Muscle of arm (tissue), 12 donors: ENCODE measurements around the gene BABAM2. TPM values are rescaled to one million over a fixed set of nuclear protein-coding genes. Genes with fewer than 3 reads are reported as not detected.
"Not testable (repeated sequence)": the region's sequence is repeated elsewhere in the genome, so short reads cannot be mapped to it uniquely, and the experiment has no call there.

Experiments
- DNase-seq: peaks from one replicate; pipeline ENCODE4 v3.0.0-alpha.2; 2013
- polyA plus RNA-seq, 12 donors: library from polyadenylated mRNA; unstranded; fragments of 120-200 nt; gene quantifications; one replicate each; pipeline ENCODE4 v1.2.1, GENCODE V29; 2013; ENCODE audit not compliant: insufficient read length in 12 of 12

The BABAM2 gene
- polyA plus RNA-seq, 12 donors, result 23.2 to 30.5 (median 24.7) TPM; not detected in 1

GRCh38 chr2:28025123-28025522 lies 134.6 kb downstream of the BABAM2 start:
- no peak for DNase-seq

GRCh38 chr2:28026230-28026629 lies 135.7 kb downstream of the BABAM2 start:
- DNase-seq, result not testable (repeated sequence)

GRCh38 chr2:28028025-28028424 lies 137.5 kb downstream of the BABAM2 start:
- DNase-seq, result no peak

- DNase-seq, result no peak
Measured at GRCh38 chr2:28030600-28030999, 140.1 kb downstream of the BABAM2 start.

- no peak for DNase-seq
Measured at GRCh38 chr2:28032816-28033215, 142.3 kb downstream of the BABAM2 start.

GRCh38 chr2:28034696-28035095 lies 144.2 kb downstream of the BABAM2 start:
- no peak for DNase-seq

GRCh38 chr2:28035163-28035690 lies 144.7 kb downstream of the BABAM2 start:
- no peak for DNase-seq

- no peak for DNase-seq
Measured at GRCh38 chr2:28035816-28036215, 145.3 kb downstream of the BABAM2 start.

- DNase-seq, result no peak
Measured at GRCh38 chr2:28036307-28036706, 145.8 kb downstream of the BABAM2 start.

GRCh38 chr2:28038722-28039121 lies 148.2 kb downstream of the BABAM2 start:
- no peak for DNase-seq

- DNase-seq, result no peak
Measured at GRCh38 chr2:28045676-28046351, 155.3 kb downstream of the BABAM2 start.

- DNase-seq, result no peak
Measured at GRCh38 chr2:28046921-28047320, 156.4 kb downstream of the BABAM2 start.

GRCh38 chr2:28047681-28048080 lies 157.2 kb downstream of the BABAM2 start:
- no peak for DNase-seq

- no peak for DNase-seq
Measured at GRCh38 chr2:28048341-28048740, 157.8 kb downstream of the BABAM2 start.

GRCh38 chr2:28049416-28049815 lies 158.9 kb downstream of the BABAM2 start:
- DNase-seq, result no peak

GRCh38 chr2:28049899-28050298 lies 159.4 kb downstream of the BABAM2 start:
- peak; percentile 21 for DNase-seq

GRCh38 chr2:28052691-28053090 lies 162.2 kb downstream of the BABAM2 start:
- DNase-seq, result no peak

GRCh38 chr2:28053597-28053996 lies 163.1 kb downstream of the BABAM2 start:
- no peak for DNase-seq

GRCh38 chr2:28054916-28055315 lies 164.4 kb downstream of the BABAM2 start:
- DNase-seq, result no peak

GRCh38 chr2:28055325-28055970 lies 164.9 kb downstream of the BABAM2 start:
- DNase-seq, result no peak

GRCh38 chr2:28058791-28059190 lies 168.3 kb downstream of the BABAM2 start:
- DNase-seq, result no peak

- DNase-seq, result no peak
Measured at GRCh38 chr2:28062867-28063266, 172.3 kb downstream of the BABAM2 start.

GRCh38 chr2:28063492-28063962 lies 173.0 kb downstream of the BABAM2 start:
- no peak for DNase-seq
